GM19023 (cell line): ENCODE measurements around the gene RBM23.

Experiments
- ATAC-seq: cut with Tn5 transposase; IDR thresholded peaks from one replicate; pipeline ENCODE4 v1.9.1; 2021; ENCODE audit warnings: mild to moderate bottlenecking, moderate library complexity; ENCODE audit not compliant: unreplicated experiment

RBM23 gene

GRCh38 chr14:22845821-22846625 lies 72.9 kb downstream of the RBM23 start:
- ATAC-seq = no peak

GRCh38 chr14:22845103-22845394 lies 73.9 kb downstream of the RBM23 start:
- ATAC-seq = no peak

- ATAC-seq = no peak
These were observed 74.5 kb downstream of the RBM23 start for GRCh38 chr14:22844221-22845102.
